Left lung (tissue), 10 donors: ENCODE measurements around the gene PYGM. TPM values are rescaled to one million over a fixed set of nuclear protein-coding genes. Genes with fewer than 3 reads are reported as not detected.

Experiments used
- ATAC-seq: fragments of 200-7000 bp; cut with Tn5 transposase; one replicate; pipeline ENCODE4 v1.9.1; 2020; ENCODE audit warnings: moderate library complexity
- DNase-seq, 4 donors: peaks; one replicate each; pipeline ENCODE4 v3.0.0-alpha.2; 2013 to 2020
- H3K27ac ChIP-seq, 2 donors: fragments of 200-600 bp; sonication (generic) in 1 of 2; one replicate each; pipeline versions ENCODE4 v1.5.0 to v1.8.0; 2020 to 2021
- H3K27me3 ChIP-seq, 2 donors: fragments of 200-600 bp; sonication (generic) in 1 of 2; one replicate each; pipeline versions ENCODE4 v1.5.0 to v1.8.0; 2020 to 2021
- H3K36me3 ChIP-seq, 2 donors: fragments of 200-600 bp; sonication (generic) in 1 of 2; one replicate each; pipeline versions ENCODE4 v1.5.0 to v1.8.0; 2020 to 2021
- H3K4me1 ChIP-seq, 2 donors: fragments of 200-600 bp; one replicate each; pipeline ENCODE4 v1.8.0; 2021
- H3K4me3 ChIP-seq, 2 donors: fragments of 200-600 bp; sonication (generic) in 1 of 2; one replicate each; pipeline versions ENCODE4 v1.5.0 to v1.8.0; 2020 to 2021; ENCODE audit warnings: mild to moderate bottlenecking in 1 of 2
- H3K9me3 ChIP-seq, 2 donors: fragments of 200-600 bp; sonication (generic) in 1 of 2; one replicate each; pipeline versions ENCODE4 v1.5.0 to v1.8.0; 2020 to 2021
- intact Hi-C, 2 donors: fragments of 100-400 bp; cut with DNase I; formaldehyde crosslinking; loops; one replicate each; pipeline versions ENCODE4 v1.11.2 to v1.14.2; 2022
- polyA plus RNA-seq, 6 donors: library from polyadenylated mRNA; unstranded; fragments of 120-200 nt; gene quantifications; one replicate each; pipeline ENCODE4 v1.2.1, GENCODE V29; 2013; ENCODE audit not compliant: insufficient read length in 6 of 6
- total RNA-seq, 2 donors: library from RNA; stranded (reverse); fragmentation: NEBNext Ultra II Directional; extraction: Animal tissue kit (Norgen Biotek cat#: 25700); gene quantifications; one replicate each; pipeline ENCODE4 v1.2.1, GENCODE V29; 2021
- TF ChIP-seq, protein P1 (sequence below), 2 donors: fragments of 200-600 bp; sonication (generic) in 1 of 2; IDR thresholded peaks; one replicate each; pipeline versions ENCODE4 v1.5.0 to v1.8.0; 2021; ENCODE audit warnings: antibody characterized with exemption in 2 of 2
- donor health status: DM: no; HTN: yes; CAD: no.
- donor health status: DM: no; HTN: no; CAD: no.

The PYGM gene
- total and polyA plus RNA-seq, 8 donors, result 1.3 to 4.4 (median 3.5) TPM

DNA sequence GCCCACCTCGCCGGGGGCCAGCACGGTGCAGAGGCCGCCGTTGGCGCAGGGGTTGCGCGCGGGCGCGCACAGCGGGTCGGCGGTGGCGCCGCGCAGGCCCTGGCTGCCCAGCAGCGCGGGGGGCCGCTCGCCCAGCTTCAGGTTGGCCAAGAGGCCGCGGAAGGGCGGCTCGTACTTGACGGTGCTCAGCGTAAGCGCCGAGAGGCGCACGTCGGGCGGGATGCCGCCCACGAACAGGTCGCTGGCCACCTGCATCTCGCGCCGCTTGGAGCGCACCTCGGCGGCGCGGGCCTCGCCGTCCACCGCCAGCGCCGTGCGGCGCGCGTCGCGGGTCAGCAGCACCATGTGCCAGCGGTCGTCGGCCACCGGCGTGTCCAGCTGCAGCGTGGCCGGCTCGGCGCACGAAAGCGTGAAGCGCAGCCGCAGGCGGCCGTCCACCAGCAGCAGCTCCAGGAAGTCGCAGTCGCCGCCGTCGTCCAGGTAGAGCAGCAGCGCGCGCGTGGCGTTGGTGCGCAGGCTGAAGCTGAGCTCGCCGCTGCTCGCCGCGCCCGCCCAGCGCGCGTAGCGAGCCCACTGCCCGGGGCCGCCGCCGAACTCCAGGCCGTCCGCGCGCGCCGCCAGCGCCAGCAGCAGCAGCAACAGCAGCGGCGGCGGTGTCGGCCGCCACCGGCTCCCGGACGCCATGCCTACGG, 46.6 kb downstream of the PYGM start:
- no peak overlapping the region for H3K4me3 ChIP-seq
- TF ChIP-seq, protein P1, sequence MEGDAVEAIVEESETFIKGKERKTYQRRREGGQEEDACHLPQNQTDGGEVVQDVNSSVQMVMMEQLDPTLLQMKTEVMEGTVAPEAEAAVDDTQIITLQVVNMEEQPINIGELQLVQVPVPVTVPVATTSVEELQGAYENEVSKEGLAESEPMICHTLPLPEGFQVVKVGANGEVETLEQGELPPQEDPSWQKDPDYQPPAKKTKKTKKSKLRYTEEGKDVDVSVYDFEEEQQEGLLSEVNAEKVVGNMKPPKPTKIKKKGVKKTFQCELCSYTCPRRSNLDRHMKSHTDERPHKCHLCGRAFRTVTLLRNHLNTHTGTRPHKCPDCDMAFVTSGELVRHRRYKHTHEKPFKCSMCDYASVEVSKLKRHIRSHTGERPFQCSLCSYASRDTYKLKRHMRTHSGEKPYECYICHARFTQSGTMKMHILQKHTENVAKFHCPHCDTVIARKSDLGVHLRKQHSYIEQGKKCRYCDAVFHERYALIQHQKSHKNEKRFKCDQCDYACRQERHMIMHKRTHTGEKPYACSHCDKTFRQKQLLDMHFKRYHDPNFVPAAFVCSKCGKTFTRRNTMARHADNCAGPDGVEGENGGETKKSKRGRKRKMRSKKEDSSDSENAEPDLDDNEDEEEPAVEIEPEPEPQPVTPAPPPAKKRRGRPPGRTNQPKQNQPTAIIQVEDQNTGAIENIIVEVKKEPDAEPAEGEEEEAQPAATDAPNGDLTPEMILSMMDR (IDR thresholded peaks at IDR 0.05), result no peak
- DNase-seq, result peak in 2 of 4 donors; percentile 59 to 74
- H3K27me3 ChIP-seq, result peaks cover 70 to 100% of the 10 kb centered on the region in 2 donors
- intact Hi-C loops, result no loop called here
- peaks cover 0 to 29% of the 10 kb centered on the region in 2 donors for H3K4me1 ChIP-seq
- H3K36me3 ChIP-seq, result no peaks in the 10 kb centered on the region
- no peak overlapping the region for H3K27ac ChIP-seq
- peak; percentile 76 for ATAC-seq
- no peaks in the 10 kb centered on the region for H3K9me3 ChIP-seq

- intact Hi-C loops, result no loop called here
- H3K4me1 ChIP-seq, result peaks cover 0 to 29% of the 10 kb centered on the region in 2 donors
- no peaks in the 10 kb centered on the region for H3K9me3 ChIP-seq
- TF ChIP-seq, protein P1 (IDR thresholded peaks at IDR 0.05), result no peak
- DNase-seq (no peak), ATAC-seq (no peak)
- no peak overlapping the region for H3K27ac ChIP-seq
- H3K36me3 ChIP-seq, result no peaks in the 10 kb centered on the region
- peaks cover 64 to 100% of the 10 kb centered on the region in 2 donors for H3K27me3 ChIP-seq
- H3K4me3 ChIP-seq, result no peak overlapping the region
These were observed 47.3 kb downstream of the PYGM start for GRCh38 chr11:64712430-64713015.

GRCh38 chr11:64711956-64712362, 47.8 kb downstream of the PYGM start:
- Histone ChIP-seq H3K9me3 (no peaks in the 10 kb centered on the region), H3K27me3 (peaks cover 60 to 100% of the 10 kb centered on the region in 2 donors), H3K36me3 (no peaks in the 10 kb centered on the region), H3K4me1 (peaks cover 0 to 29% of the 10 kb centered on the region in 2 donors), H3K27ac (no peak overlapping the region), H3K4me3 (no peak overlapping the region)
- intact Hi-C loops, result no loop called here
- DNase-seq, result no peak
- TF ChIP-seq, protein P1 (IDR thresholded peaks at IDR 0.05), result no peak
- ATAC-seq, result no peak

GRCh38 chr11:64711138-64711955, 48.4 kb downstream of the PYGM start:
- no peaks in the 10 kb centered on the region for H3K9me3 ChIP-seq
- no peak overlapping the region for H3K27ac ChIP-seq
- DNase-seq (no peak), ATAC-seq (peak; percentile 22)
- peaks cover 0 to 29% of the 10 kb centered on the region in 2 donors for H3K4me1 ChIP-seq
- TF ChIP-seq, protein P1 (IDR thresholded peaks at IDR 0.05), result no peak
- intact Hi-C loops, result no loop called here
- H3K27me3 ChIP-seq, result peaks cover 56 to 100% of the 10 kb centered on the region in 2 donors
- no peaks in the 10 kb centered on the region for H3K36me3 ChIP-seq
- no peak overlapping the region for H3K4me3 ChIP-seq
